ENCODE data around the gene LETMD1. TPM values are rescaled to one million over a fixed set of nuclear protein-coding genes. Genes with fewer than 3 reads are reported as not detected.

The LETMD1 gene
- total and polyA plus RNA-seq, 2 of the 8 experiments (the other 6 are each of a cell fraction or from before 2014, with no cell fraction given): 39.4 to 65.3 TPM

- H3K27me3 ChIP-seq (replicated peaks in 1 of 4; ENCODE audit: control insufficient read depth in 3 of 4, extremely low read depth in 1 of 4, insufficient read depth in 3 of 4, low read length in 3 of 4): no peaks in the 10 kb centered on the region
- H3K14ac ChIP-seq (ENCODE audit: insufficient read length): no peak overlapping the region
- H3K9me3 ChIP-seq (ENCODE audit: insufficient read depth in 2 of 2, low read depth in 1 of 2, low read length in 1 of 2): no peaks in the 10 kb centered on the region
- H3K36me3 ChIP-seq (ENCODE audit: control insufficient read depth in 2 of 4, insufficient read depth in 4 of 4, low read length in 3 of 4): peaks cover 0 to 3% (median 0%) of the 10 kb centered on the region in 4 experiments; a peak in 3 of 8 replicates
- H3K79me1 ChIP-seq (ENCODE audit: low read depth, low read length): 0 out of 2 replicates have a peak, but pooled peaks cover 2% of the 10 kb centered on the region
- no peaks in the 10 kb centered on the region for H3K23me2 ChIP-seq (ENCODE audit: low read depth, low read length)
- H3K27ac ChIP-seq (ENCODE audit: low read depth, low read length): no peak overlapping the region
- POLR2A ChIA-PET (ENCODE audit: partially characterized antibody): interaction anchor here (0.6 to 3.3 kb wide), 4 partner anchors 13 to 146 kb away, joined by 3 to 12 read pairs (median 4); partner anchors contain the start of genes CSRNP2 and SLC11A2
- TF ChIP-seq RNF2 (IDR thresholded peaks at IDR 0.05; ENCODE audit: borderline replicate concordance, low read depth, low read length, missing control alignments, poor library complexity, severe bottlenecking): no peak
- TF ChIP-seq SUZ12 (IDR thresholded peaks at IDR 0.05; ENCODE audit: low read length): no peak
- TF ChIP-seq TBP (IDR thresholded peaks at IDR 0.05; ENCODE audit: low read depth, low read length): no peak
- no peak for TF ChIP-seq POLR2A (IDR thresholded peaks at IDR 0.05; ENCODE audit: control extremely low read depth in 1 of 2, low read depth in 2 of 2, low read length in 2 of 2)
- TF ChIP-seq ZNF274 (IDR thresholded peaks at IDR 0.05; ENCODE audit: borderline replicate concordance, extremely low read depth, low read length): no peak
- no peak for TF ChIP-seq GABPA (IDR thresholded peaks at IDR 0.05; ENCODE audit: borderline replicate concordance, insufficient read depth, low read length)
- no peak for TF ChIP-seq TCF12 (IDR thresholded peaks at IDR 0.05; ENCODE audit: low read depth, low read length)
- H3K4me2 ChIP-seq (ENCODE audit: insufficient read depth in 1 of 2, low read depth in 2 of 2, low read length in 2 of 2): no peak overlapping the region
- H2BK5ac ChIP-seq (ENCODE audit: low read depth, low read length): no peak overlapping the region
- H2BK15ac ChIP-seq (ENCODE audit: low read length): no peak overlapping the region
- CTCF ChIA-PET (ENCODE audit: partially characterized antibody): interaction anchor here (0.9 to 1.6 kb wide), 4 partner anchors 9 to 26 kb away, joined by 3 to 7 read pairs (median 5); no protein-coding TSS in a partner anchor
- H2AK5ac ChIP-seq (ENCODE audit: low read depth, low read length): no peak overlapping the region
- H3K4me1 ChIP-seq (replicated peaks in 1 of 4; ENCODE audit: control insufficient read depth in 3 of 4, insufficient read depth in 4 of 4, low read length in 3 of 4): peaks cover 0 to 4% (median 2%) of the 10 kb centered on the region in 4 experiments; a peak in 3 of 7 replicates
- H4K8ac ChIP-seq (ENCODE audit: extremely low read depth, insufficient read depth, low read length): no peak overlapping the region
- no peak overlapping the region for H4K91ac ChIP-seq (replicated peaks; ENCODE audit: insufficient read length, low read length)
- no peak overlapping the region for H2BK120ac ChIP-seq (replicated peaks; ENCODE audit: low read depth, low read length)
- H3K23ac ChIP-seq (ENCODE audit: insufficient read length): no peak overlapping the region
- no peak overlapping the region for H3K4me3 ChIP-seq (ENCODE audit: extremely low read depth in 1 of 4, insufficient read depth in 2 of 4, low read depth in 3 of 4, low read length in 4 of 4)
- H2BK12ac ChIP-seq (ENCODE audit: low read depth, low read length): no peak overlapping the region
- no peak overlapping the region for H4K5ac ChIP-seq (ENCODE audit: insufficient read length, low read depth, low read length)
- H2BK20ac ChIP-seq (ENCODE audit: low read length): no peak overlapping the region
- no peak overlapping the region for H3K9ac ChIP-seq (replicated peaks in 1 of 4; ENCODE audit: extremely low read depth in 1 of 4, low read depth in 3 of 4, low read length in 3 of 4)
- H3K79me2 ChIP-seq (ENCODE audit: control insufficient read depth in 1 of 2, insufficient read depth in 2 of 2, low read length in 2 of 2): peaks cover 0 to 63% of the 10 kb centered on the region in 2 experiments; a peak in 2 of 4 replicates
- H4K20me1 ChIP-seq (replicated peaks in 1 of 2; ENCODE audit: control insufficient read depth in 1 of 2, insufficient read depth in 2 of 2, low read length in 2 of 2): no peaks in the 10 kb centered on the region
- no peak for FAIRE-seq
- no peak overlapping the region for H3K56ac ChIP-seq (replicated peaks; ENCODE audit: insufficient read length, low read depth, low read length)
- WGBS, 2 experiments (ENCODE audit: extremely low coverage in 1 of 2, insufficient coverage in 1 of 2, insufficient read length in 1 of 2, insufficient replicate concordance in 2 of 2, low coverage in 1 of 2, low lambda C conversion rate in 2 of 2, missing lambda C conversion rate in 1 of 2): 95% methylated on average over 5 of the region's 5 CpGs; no CpG with 5 or more reads in 1 of the 2 experiments
- no peak for DNase-seq (ENCODE audit: low read depth in 1 of 2, low spot score in 2 of 2)
- H2AFZ ChIP-seq (ENCODE audit: low read length): no peak overlapping the region
- H3K18ac ChIP-seq (ENCODE audit: extremely low read depth, low read length): no peak overlapping the region
- no peak overlapping the region for H3K4ac ChIP-seq (replicated peaks; ENCODE audit: insufficient read length, low read depth, low read length)
Measured at GRCh38 chr12:51012570-51013236, 35.4 kb upstream of the LETMD1 start.
